ENCODE measurements around the gene ERRFI1.

GRCh38 chr1:8016210-8016894, 9.8 kb downstream of the ERRFI1 start:
- TF ChIP-seq POLR2A (IDR thresholded peaks at IDR 0.05) (no peak), CTCF (IDR thresholded peaks at IDR 0.05) (no peak)
